Activated T-cell treated with anti-CD3 and anti-CD28 coated beads, Interleukin-2, amount 50 U/mL, for 72 hours (primary cell): ENCODE data around the gene ASGR2. TPM values are rescaled to one million over a fixed set of nuclear protein-coding genes. Genes with fewer than 3 reads are reported as not detected.
"Not testable (repeated sequence)": the region's sequence is repeated elsewhere in the genome, so short reads cannot be mapped to it uniquely, and the experiment has no call there.

Experiments
- ATAC-seq, 2 donors: fragments of 150-1000 bp; cut with Tn5 transposase; replicated peaks in 1 of 2; 2 replicates each; pipeline ENCODE4 v1.10.0; 2021; ENCODE audit warnings: moderate library complexity in 2 of 2, mild to moderate bottlenecking in 1 of 2
- DNase-seq, 2 donors: peaks; one replicate each; pipeline ENCODE4 v3.0.0; 2021 to 2022; ENCODE audit warnings: mixed read lengths in 1 of 2
- H3K27ac Mint-ChIP-seq: one replicate; pipeline ENCODE4 v1.8.0; 2022; ENCODE audit warnings: mild to moderate bottlenecking, moderate library complexity, mixed read lengths
- H3K27me3 Mint-ChIP-seq: one replicate; pipeline ENCODE4 v1.8.0; 2022; ENCODE audit warnings: low read depth, mixed read lengths
- H3K36me3 Mint-ChIP-seq, 2 donors: one replicate each; pipeline ENCODE4 v1.8.0; 2022; ENCODE audit warnings: mixed read lengths in 2 of 2, mild to moderate bottlenecking in 1 of 2; ENCODE audit not compliant: insufficient read depth in 2 of 2
- H3K4me1 Mint-ChIP-seq: one replicate; pipeline ENCODE4 v1.8.0; 2022; ENCODE audit warnings: low read depth, mixed read lengths
- H3K4me3 Mint-ChIP-seq, 2 donors: one replicate each; pipeline ENCODE4 v1.8.0; 2022; ENCODE audit warnings: mild to moderate bottlenecking in 2 of 2, mixed read lengths in 2 of 2, moderate library complexity in 2 of 2
- H3K9me3 Mint-ChIP-seq, 2 donors: one replicate each; pipeline ENCODE4 v1.8.0; 2022; ENCODE audit warnings: mixed read lengths in 2 of 2
- total RNA-seq, 2 donors: library from RNA; stranded (reverse); gene quantifications; one replicate each; pipeline ENCODE4 v1.2.3, GENCODE V29; 2022

The ASGR2 gene, protein sequence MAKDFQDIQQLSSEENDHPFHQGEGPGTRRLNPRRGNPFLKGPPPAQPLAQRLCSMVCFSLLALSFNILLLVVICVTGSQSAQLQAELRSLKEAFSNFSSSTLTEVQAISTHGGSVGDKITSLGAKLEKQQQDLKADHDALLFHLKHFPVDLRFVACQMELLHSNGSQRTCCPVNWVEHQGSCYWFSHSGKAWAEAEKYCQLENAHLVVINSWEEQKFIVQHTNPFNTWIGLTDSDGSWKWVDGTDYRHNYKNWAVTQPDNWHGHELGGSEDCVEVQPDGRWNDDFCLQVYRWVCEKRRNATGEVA
- not detected for total RNA-seq

DNA sequence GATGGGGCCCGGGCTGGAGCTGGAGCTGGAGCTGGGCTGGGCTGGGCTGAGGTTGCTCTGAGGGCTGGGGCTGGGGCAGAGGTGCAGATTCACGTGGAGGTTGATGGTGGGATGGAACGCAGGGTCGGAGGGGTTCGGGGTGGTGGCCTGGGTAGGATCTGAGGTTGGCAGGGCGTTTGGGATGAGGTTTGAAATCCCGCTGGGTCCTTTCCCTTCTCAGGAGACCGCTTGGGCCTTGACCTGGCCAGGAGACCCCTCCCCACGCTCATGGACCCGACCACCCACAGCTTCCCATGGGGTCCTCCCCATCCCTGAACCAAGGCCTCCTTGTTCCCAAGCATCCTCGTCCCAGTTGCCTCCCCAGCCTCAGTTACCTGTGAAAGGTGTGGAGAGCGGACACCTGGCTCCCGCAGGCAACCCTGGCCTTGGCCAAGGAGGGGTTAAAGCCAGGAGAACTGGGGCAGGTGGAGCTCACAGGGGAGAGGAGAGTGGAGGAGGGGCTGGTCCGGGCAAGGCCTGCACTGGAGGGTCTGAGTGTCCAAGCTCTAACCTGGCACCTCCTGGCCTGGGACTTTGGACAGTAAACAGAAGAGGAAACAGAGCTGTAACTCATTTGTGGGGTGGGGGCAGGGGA is at the start of gene ASGR2:
Gene ASGR2 (minus strand): TSS at position 582 of the 634 bp plus-strand sequence. CDS start 582 bp downstream, outside the sequence.
- Mint-ChIP-seq H3K4me3 (no peak within 1 kb of the TSS), H3K9me3 (no peaks in the 10 kb centered on the region), H3K27me3 (peaks cover 3% of the 10 kb centered on the region), H3K4me1 (peaks cover 11% of the 10 kb centered on the region), H3K36me3 (no peaks in the 10 kb centered on the region), H3K27ac (no peak within 1 kb of the TSS)
- DNase-seq (no peak), ATAC-seq (no peak)

DNA sequence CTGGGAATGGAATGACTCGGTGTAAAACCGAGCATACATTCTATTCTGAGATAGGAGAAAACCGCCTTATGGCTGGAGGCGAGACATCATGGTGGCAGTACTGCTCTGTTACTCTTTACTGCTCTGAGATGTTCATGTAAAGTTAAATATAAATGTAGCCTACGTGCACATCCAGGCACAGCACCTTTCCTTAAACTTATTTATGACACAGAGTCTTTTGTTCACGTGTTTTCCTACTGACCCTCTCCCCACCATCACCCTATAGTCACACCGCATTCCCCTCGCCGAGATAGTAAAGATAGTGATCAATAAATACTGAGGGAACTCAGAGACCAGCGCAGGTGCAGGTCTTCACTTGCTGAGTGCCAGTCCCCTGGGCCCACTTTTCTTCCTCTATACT is 44.9 kb upstream of the ASGR2 start:
- H3K4me1 Mint-ChIP-seq, H3K9me3 Mint-ChIP-seq, H3K36me3 Mint-ChIP-seq, ATAC-seq, H3K27me3 Mint-ChIP-seq, H3K27ac Mint-ChIP-seq, H3K4me3 Mint-ChIP-seq, DNase-seq: not testable (repeated sequence)

DNA sequence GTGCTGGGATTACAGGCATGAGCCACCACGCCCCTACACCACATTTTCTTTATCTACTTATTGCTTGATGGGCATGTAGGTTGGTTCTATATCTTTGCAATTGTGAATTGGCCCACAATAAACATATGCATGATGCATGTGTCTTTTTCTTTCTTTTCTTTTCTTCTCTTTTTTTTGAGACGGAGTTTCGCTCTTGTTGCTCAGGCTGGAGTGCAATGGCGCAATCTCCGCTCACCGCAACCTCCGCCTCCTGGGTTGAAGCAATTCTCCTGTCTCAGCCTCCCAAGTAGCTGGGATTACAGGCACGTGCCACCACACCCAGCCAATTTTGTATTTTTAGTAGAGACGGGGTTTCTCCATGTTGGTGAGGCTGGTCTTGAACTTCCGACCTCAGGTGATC is 43.8 kb upstream of the ASGR2 start:
- H3K4me3 Mint-ChIP-seq, DNase-seq, H3K27me3 Mint-ChIP-seq, H3K27ac Mint-ChIP-seq, ATAC-seq, H3K4me1 Mint-ChIP-seq, H3K9me3 Mint-ChIP-seq, H3K36me3 Mint-ChIP-seq: not testable (repeated sequence)

DNA sequence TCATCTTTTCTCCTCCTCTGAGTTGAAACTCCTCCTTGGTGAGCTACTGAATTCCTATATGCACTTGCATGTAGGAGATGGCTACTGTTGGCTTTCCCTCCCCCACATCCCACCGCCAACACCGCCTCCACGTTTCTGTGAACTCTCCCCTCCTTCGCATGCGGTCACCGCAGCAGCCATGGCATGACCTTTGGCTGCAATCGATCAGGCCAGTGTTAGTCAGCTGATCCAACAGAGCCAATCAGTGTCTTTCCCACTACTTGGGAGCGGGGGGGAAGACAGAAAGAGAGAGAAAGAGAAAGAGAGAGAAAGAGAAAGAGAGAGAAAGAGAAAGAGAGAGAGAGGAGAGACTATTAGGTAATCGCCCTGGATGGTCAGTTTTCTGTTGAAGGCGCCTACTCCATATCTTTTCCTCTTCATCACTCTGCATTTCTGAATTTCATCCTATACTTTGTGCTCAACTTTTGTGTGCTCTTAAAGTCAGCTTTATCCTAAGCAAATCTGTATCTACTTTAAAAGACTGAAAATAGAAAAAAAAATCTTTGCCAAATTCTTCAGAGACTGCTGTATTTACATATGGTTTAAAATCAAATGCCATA is 41.8 kb upstream of the ASGR2 start:
- H3K36me3 Mint-ChIP-seq: no peaks in the 10 kb centered on the region
- H3K4me3 Mint-ChIP-seq: no peak overlapping the region
- DNase-seq (no peak), ATAC-seq (no peak)
- peaks cover 5% of the 10 kb centered on the region for H3K27me3 Mint-ChIP-seq
- no peaks in the 10 kb centered on the region for H3K4me1 Mint-ChIP-seq
- no peak overlapping the region for H3K27ac Mint-ChIP-seq
- H3K9me3 Mint-ChIP-seq: no peaks in the 10 kb centered on the region

DNA sequence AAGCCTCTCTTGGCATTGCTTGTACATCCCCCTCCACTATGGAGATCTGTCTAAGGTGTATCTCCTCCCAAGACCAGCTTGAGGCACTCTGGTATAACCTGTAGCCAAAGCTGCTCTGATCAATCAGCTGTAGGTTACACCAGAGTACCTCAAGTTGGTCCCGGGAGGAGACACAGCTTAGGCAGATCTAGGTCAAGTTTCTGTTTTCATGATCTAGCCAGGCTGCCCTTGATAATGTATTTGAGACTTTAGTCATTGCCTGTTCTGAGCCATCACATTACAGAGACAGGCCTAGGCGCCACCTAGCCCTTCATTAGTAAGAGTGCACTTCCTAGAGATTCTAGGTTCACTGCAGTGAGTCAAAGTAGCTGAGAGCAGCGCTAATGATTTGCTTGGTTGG is 33.1 kb upstream of the ASGR2 start:
- Mint-ChIP-seq H3K4me1 (no peaks in the 10 kb centered on the region), H3K4me3 (no peak overlapping the region), H3K9me3 (no peaks in the 10 kb centered on the region), H3K27me3 (no peaks in the 10 kb centered on the region), H3K36me3 (no peaks in the 10 kb centered on the region), H3K27ac (no peak overlapping the region)
- DNase-seq (peak in 1 of 2 donors; percentile 21), ATAC-seq (peak; percentile 39 to 97)

DNA sequence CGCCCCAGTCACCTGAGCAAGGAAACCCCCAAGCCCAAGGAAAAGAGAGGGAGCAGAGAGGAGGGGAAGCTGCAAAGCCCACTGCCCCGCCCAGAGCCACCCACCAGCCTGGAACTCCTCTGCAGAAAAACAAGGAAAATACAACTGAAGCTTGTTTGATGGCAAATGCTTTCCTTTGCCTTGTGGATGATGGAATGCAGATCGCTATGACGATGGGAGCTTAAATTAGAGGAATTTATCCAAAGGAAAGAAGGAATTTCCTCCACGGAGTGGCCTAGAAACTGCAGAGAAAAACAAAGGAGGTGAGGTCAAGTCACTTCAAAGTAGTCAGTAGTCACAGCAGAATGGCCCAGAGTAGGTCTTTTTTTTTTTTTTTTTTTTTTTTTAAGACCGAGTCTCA is 31.5 kb upstream of the ASGR2 start:
- no peaks in the 10 kb centered on the region for H3K36me3 Mint-ChIP-seq
- H3K27ac Mint-ChIP-seq: no peak overlapping the region
- DNase-seq (no peak), ATAC-seq (no peak)
- no peak overlapping the region for H3K4me3 Mint-ChIP-seq
- no peaks in the 10 kb centered on the region for H3K27me3 Mint-ChIP-seq
- H3K4me1 Mint-ChIP-seq: no peaks in the 10 kb centered on the region
- no peaks in the 10 kb centered on the region for H3K9me3 Mint-ChIP-seq

DNA sequence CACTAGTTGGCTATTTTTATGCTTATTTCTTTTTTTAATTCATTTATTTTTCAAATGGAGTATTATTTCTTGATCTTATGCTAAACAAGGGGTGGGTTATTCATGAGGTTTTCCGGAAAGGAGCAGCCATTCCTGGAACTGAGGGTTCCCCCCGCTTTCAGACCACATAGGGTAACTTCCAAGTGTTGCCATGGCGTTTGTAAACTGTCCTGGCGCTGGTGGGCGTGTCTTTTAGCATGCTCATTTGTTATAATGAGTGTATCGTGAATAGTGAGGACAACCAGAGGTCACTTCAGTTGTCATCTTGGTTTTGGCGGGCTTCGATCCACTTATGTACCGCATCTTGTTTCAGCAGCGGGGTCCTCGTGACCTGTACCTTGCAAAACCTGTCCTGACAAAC is 29.6 kb upstream of the ASGR2 start:
- no peaks in the 10 kb centered on the region for H3K36me3 Mint-ChIP-seq

DNA sequence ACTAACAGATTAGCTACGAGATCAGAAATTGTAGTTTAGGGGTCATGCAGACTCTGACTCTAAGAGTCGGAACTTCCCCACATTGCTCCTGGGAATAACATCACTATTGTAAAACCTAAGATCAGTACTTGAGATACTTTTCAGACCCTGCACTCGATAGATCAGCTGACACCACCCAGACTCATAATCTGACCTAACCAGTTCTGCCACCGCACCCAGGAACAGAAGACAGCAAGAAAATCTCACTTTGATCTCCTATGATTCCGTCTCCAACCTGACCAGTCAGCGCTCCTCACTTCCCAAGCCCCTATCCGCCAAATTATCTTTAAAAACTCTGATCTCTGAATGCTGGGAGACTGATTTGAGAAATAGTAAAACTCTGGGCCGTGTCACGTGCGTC is 27.2 kb upstream of the ASGR2 start:
- Mint-ChIP-seq H3K27me3 (no peaks in the 10 kb centered on the region), H3K4me3 (no peak overlapping the region), H3K27ac (no peak overlapping the region), H3K9me3 (no peaks in the 10 kb centered on the region), H3K4me1 (no peaks in the 10 kb centered on the region), H3K36me3 (no peaks in the 10 kb centered on the region)
- ATAC-seq: no peak
- no peak for DNase-seq

More for the DNA sequence above, 29.6 kb upstream of the ASGR2 start:
- Mint-ChIP-seq H3K4me3 (no peak overlapping the region), H3K4me1 (no peaks in the 10 kb centered on the region), H3K27ac (no peak overlapping the region), H3K9me3 (no peaks in the 10 kb centered on the region), H3K27me3 (no peaks in the 10 kb centered on the region)
- no peak for DNase-seq
- ATAC-seq: no peak

DNA sequence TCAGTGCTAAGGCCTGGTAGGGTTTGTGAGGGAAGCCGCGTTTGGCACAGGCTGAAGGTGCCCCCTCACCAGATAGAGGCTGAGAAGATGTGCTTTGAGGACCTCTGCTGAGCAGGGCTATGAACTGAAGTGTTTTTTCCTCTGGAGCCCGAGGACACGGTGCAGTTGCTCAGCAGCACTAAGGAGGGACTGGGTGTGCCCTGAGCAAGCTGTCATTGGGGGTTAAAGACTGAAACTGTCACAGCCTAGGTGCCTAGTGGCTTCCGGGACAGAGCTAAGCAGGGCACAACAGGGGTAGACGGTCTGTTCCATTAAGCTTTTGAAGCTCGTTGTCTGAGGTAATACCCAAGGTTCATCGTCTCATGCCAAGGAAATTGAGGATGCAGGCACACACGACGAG is 24.8 kb upstream of the ASGR2 start:
- no peak for DNase-seq
- H3K4me1 Mint-ChIP-seq: no peaks in the 10 kb centered on the region

DNA sequence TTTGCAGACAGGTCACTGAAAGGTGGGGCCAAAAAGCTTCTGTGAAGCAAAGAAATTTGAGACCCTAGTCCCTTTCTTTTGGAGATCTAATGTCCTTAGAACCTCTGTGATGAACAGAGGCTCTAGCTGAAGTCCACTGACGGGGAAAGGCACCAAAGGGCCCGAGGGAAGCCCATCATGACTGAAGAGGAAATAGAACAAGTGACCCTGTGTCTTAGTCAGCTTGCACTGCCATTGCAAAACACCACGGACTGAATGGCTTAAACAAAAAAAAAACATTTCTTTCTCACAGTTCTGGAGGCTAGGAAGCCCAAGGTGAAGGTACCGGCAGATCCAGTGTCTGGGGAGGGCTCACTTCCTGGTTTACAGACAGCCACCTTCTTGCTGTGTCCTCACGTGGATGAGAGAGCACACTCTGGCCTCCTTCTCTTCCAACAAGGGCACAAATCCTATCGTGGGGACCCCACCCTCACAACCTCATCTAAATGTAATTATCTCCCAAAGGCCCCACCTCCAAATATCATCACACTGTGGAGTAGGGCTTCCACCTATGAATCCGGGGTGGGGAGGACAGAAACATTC is 24.3 kb upstream of the ASGR2 start:
- H3K4me1 Mint-ChIP-seq: peaks cover under 1% of the 10 kb centered on the region
- no peaks in the 10 kb centered on the region for H3K27me3 Mint-ChIP-seq
- DNase-seq (no peak), ATAC-seq (no peak)
- no peaks in the 10 kb centered on the region for H3K36me3 Mint-ChIP-seq
- no peak overlapping the region for H3K27ac Mint-ChIP-seq
- H3K4me3 Mint-ChIP-seq: no peak overlapping the region
- no peaks in the 10 kb centered on the region for H3K9me3 Mint-ChIP-seq

More for the DNA sequence above, 24.8 kb upstream of the ASGR2 start:
- ATAC-seq: no peak
- Mint-ChIP-seq H3K9me3 (no peaks in the 10 kb centered on the region), H3K4me3 (no peak overlapping the region), H3K27ac (no peak overlapping the region), H3K36me3 (no peaks in the 10 kb centered on the region), H3K27me3 (no peaks in the 10 kb centered on the region)

DNA sequence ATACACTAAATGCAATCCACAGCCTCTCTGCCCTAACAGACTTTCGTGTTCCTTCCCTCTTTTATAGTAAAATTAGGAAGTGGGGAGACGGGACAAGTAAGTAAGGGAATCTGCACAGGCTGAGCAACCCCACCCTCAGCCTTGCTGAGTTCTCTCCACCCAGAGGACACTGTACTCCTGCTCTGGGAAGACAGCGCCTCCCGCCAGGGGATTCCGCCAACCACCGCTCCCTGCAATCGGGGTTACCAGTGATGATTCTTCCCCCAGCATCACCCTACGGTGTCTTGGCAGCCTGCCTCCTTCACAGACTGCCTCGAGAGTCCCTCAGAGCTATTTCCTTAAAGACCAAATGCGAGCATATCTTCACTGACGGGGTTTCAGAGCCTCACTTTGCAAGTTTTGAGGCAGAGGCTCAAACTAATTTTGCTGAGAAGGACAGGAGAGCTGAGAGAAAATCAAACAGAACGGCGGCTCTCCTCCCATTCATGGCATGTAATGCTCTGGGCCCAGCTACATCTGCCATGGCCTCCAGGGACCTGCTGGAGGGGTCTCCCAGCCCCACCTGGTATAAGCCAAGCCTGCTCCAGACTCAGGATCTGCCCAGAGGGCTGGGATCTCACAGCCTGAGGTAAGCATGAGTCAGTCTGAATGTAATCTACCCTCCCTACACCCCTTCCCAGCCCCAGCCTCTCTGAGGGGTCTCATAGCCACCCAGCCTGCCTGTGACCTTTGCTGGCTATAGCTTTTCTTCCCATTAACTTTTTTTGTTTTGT is 22.7 kb upstream of the ASGR2 start:
- no peak for DNase-seq
- no peak overlapping the region for H3K4me3 Mint-ChIP-seq
- H3K36me3 Mint-ChIP-seq: no peaks in the 10 kb centered on the region
- no peaks in the 10 kb centered on the region for H3K27me3 Mint-ChIP-seq
- no peak for ATAC-seq
- no peaks in the 10 kb centered on the region for H3K9me3 Mint-ChIP-seq
- no peak overlapping the region for H3K27ac Mint-ChIP-seq
- H3K4me1 Mint-ChIP-seq: peaks cover 16% of the 10 kb centered on the region

DNA sequence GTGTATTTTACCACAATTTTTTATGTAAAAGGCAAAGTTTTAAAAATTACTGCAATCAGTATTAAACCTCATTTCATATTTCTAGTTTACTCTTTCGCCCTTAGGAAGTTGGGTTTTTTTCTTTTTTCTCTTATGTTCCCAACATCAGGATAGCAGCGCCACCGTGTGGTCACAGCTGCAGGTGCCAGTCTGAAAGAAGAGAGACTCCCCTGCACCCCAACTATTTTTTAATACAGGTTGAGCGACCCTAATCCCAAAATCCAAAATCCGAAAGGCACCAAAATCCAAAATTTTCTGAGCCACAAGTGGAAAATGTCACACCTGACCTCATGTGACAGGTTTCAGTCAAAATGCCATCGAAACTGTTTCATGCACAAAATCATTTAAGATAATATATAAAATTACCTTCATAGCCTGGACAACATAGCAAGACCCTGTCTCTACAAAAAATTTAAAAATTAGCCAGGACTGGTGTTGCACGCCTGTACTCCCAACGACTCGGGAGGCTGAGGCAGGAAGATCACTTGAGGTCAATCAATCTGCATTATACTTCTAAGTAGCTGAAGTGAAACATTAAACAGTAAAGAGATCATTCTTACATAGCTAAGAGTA is 21.8 kb upstream of the ASGR2 start:
- Mint-ChIP-seq H3K4me3 (peak overlapping the region in 1 of 2 donors; percentile 31), H3K27me3 (no peaks in the 10 kb centered on the region), H3K4me1 (peaks cover 26% of the 10 kb centered on the region), H3K36me3 (no peaks in the 10 kb centered on the region), H3K27ac (no peak overlapping the region), H3K9me3 (no peaks in the 10 kb centered on the region)
- ATAC-seq: no peak
- DNase-seq: peak; percentile 78 to 80
